SK-N-SH treated with all-trans-retinoic acid at 6 μM for 48 hours (cell line): ENCODE measurements around the gene MLANA.

Source experiments
- BACH2 ChIP-seq: fragments of 250-450 bp; sonication (Bioruptor Pico); IDR thresholded peaks from 2 replicates; pipeline ENCODE4 v1.9.0; 2021; ENCODE audit warnings: mild to moderate bottlenecking, borderline replicate concordance
- CREB5 ChIP-seq: fragments of 250-450 bp; sonication (Bioruptor Pico); IDR thresholded peaks from 2 replicates; pipeline ENCODE4 v1.5.1; 2020; ENCODE audit warnings: low read depth, mild to moderate bottlenecking, moderate library complexity
- PATZ1 ChIP-seq: fragments of 250-450 bp; sonication (Bioruptor Pico); IDR thresholded peaks from 2 replicates; pipeline ENCODE4 v1.8.0; 2020; ENCODE audit warnings: mild to moderate bottlenecking, moderate library complexity, borderline replicate concordance
- ZC3H10 ChIP-seq: fragments of 250-450 bp; sonication (Bioruptor Pico); IDR thresholded peaks from 2 replicates; pipeline ENCODE4 v1.5.1; 2021; ENCODE audit warnings: mild to moderate bottlenecking, moderate library complexity
- ZFP3 ChIP-seq: fragments of 250-450 bp; sonication (Bioruptor Pico); IDR thresholded peaks from 2 replicates; pipeline ENCODE4 v1.5.0; 2020; ENCODE audit warnings: mild to moderate bottlenecking, moderate library complexity
- ZNF8 ChIP-seq: fragments of 450-650 bp; formaldehyde crosslinking; IDR thresholded peaks from 2 replicates; pipeline ENCODE4 v1.5.0; 2020; ENCODE audit warnings: mild to moderate bottlenecking, moderate library complexity

GRCh38 chr9:5870020-5870339 lies 20.7 kb upstream of the MLANA start:
- TF ChIP-seq PATZ1 (CRISPR knock-in tag) (no peak), BACH2 (no peak), ZFP3 (no peak), ZC3H10 (CRISPR knock-in tag) (no peak), ZNF8 (no peak), CREB5 (CRISPR knock-in tag) (no peak)
